ENCODE measurements around the gene MAP2K3. TPM values are rescaled to one million over a fixed set of nuclear protein-coding genes. Genes with fewer than 3 reads are reported as not detected.

MAP2K3 gene
- total RNA-seq, 1 donor from 2014 or later: 55.2 TPM

GRCh38 chr17:21247552-21248258 lies 36.8 kb upstream of the MAP2K3 start:
- Histone ChIP-seq H3K27ac (no peak overlapping the region), H3K36me3 (peaks cover 5% of the 10 kb centered on the region), H3K9me3 (no peaks in the 10 kb centered on the region), H3K4me3 (no peak overlapping the region), H3K4me1 (peaks cover 27% of the 10 kb centered on the region), H3K27me3 (ENCODE audit: low read depth) (no peaks in the 10 kb centered on the region)
- intact Hi-C loops (cut with DNase I): no loop called here
- no peak for TF ChIP-seq CTCF (IDR thresholded peaks at IDR 0.05)
- DNase-seq (no peak), ATAC-seq (no peak)

- no peaks in the 10 kb centered on the region for H3K27me3 ChIP-seq (ENCODE audit: low read depth)
- ATAC-seq (no peak), DNase-seq (no peak)
- H3K9me3 ChIP-seq: no peaks in the 10 kb centered on the region
- TF ChIP-seq CTCF (IDR thresholded peaks at IDR 0.05): no peak
- no peak overlapping the region for H3K27ac ChIP-seq
- peaks cover 28% of the 10 kb centered on the region for H3K4me1 ChIP-seq
- no peaks in the 10 kb centered on the region for H3K36me3 ChIP-seq
- H3K4me3 ChIP-seq: no peak overlapping the region
- intact Hi-C loops (cut with DNase I): no loop called here
Observed at GRCh38 chr17:21248500-21248899, 36.0 kb upstream of the MAP2K3 start.

- Histone ChIP-seq H3K27me3 (ENCODE audit: low read depth) (no peaks in the 10 kb centered on the region), H3K4me3 (no peak overlapping the region), H3K4me1 (peaks cover 35% of the 10 kb centered on the region), H3K9me3 (no peaks in the 10 kb centered on the region), H3K36me3 (no peaks in the 10 kb centered on the region), H3K27ac (no peak overlapping the region)
- DNase-seq: no peak
- no peak for ATAC-seq
- intact Hi-C loops (cut with DNase I): no loop called here
- no peak for TF ChIP-seq CTCF (IDR thresholded peaks at IDR 0.05)
Observed at GRCh38 chr17:21249086-21249795, 35.3 kb upstream of the MAP2K3 start.

GRCh38 chr17:21249920-21250703 lies 34.4 kb upstream of the MAP2K3 start:
- Histone ChIP-seq H3K4me3 (no peak overlapping the region), H3K4me1 (peaks cover 37% of the 10 kb centered on the region), H3K36me3 (no peaks in the 10 kb centered on the region), H3K27me3 (ENCODE audit: low read depth) (no peaks in the 10 kb centered on the region), H3K27ac (no peak overlapping the region), H3K9me3 (no peaks in the 10 kb centered on the region)
- no peak for ATAC-seq
- no peak for TF ChIP-seq CTCF (IDR thresholded peaks at IDR 0.05)
- intact Hi-C loops (cut with DNase I): no loop called here
- no peak for DNase-seq

- H3K27ac ChIP-seq: no peak overlapping the region
- peak overlapping the region; percentile 64 for H3K4me3 ChIP-seq
- no peaks in the 10 kb centered on the region for H3K9me3 ChIP-seq
- no peak for ATAC-seq
- no peaks in the 10 kb centered on the region for H3K36me3 ChIP-seq
- DNase-seq: no peak
- no peaks in the 10 kb centered on the region for H3K27me3 ChIP-seq (ENCODE audit: low read depth)
- no peak for TF ChIP-seq CTCF (IDR thresholded peaks at IDR 0.05)
- intact Hi-C loops (cut with DNase I): no loop called here
- peaks cover 37% of the 10 kb centered on the region for H3K4me1 ChIP-seq
Observed at GRCh38 chr17:21250854-21251253, 33.7 kb upstream of the MAP2K3 start.
